SJCRH30 (cell line): ENCODE measurements around the gene PLEKHG4B. TPM values are rescaled to one million over a fixed set of nuclear protein-coding genes. Genes with fewer than 3 reads are reported as not detected.
"Not testable (repeated sequence)": the region's sequence is repeated elsewhere in the genome, so short reads cannot be mapped to it uniquely, and the experiment has no call there.

Experiments used
- DNase-seq, 2 experiments: peaks; one replicate each; pipeline ENCODE4 v3.0.0-alpha.2; 2015 to 2020
- H3K27ac ChIP-seq: fragments of 250-450 bp; sonication (Bioruptor Pico); 2 replicates; pipeline ENCODE4 v1.5.1; 2020; ENCODE audit warnings: mild to moderate bottlenecking, moderate library complexity
- H3K27me3 ChIP-seq: fragments of 250-450 bp; sonication (Bioruptor Pico); 2 replicates; pipeline ENCODE4 v1.5.1; 2020; ENCODE audit warnings: mild to moderate bottlenecking, moderate library complexity
- H3K36me3 ChIP-seq: fragments of 250-450 bp; sonication (Bioruptor Pico); 2 replicates; pipeline ENCODE4 v1.5.1; 2020; ENCODE audit warnings: mild to moderate bottlenecking, moderate library complexity
- H3K4me1 ChIP-seq: fragments of 250-450 bp; sonication (Bioruptor Pico); 2 replicates; pipeline ENCODE4 v1.5.1; 2020; ENCODE audit warnings: mild to moderate bottlenecking, moderate library complexity
- H3K4me3 ChIP-seq: fragments of 250-450 bp; sonication (Bioruptor Pico); 2 replicates; pipeline ENCODE4 v1.5.1; 2020; ENCODE audit warnings: mild to moderate bottlenecking, moderate library complexity
- H3K9me3 ChIP-seq: fragments of 250-450 bp; sonication (Bioruptor Pico); replicated peaks from 2 replicates; pipeline ENCODE4 v1.5.1; 2020; ENCODE audit warnings: mild to moderate bottlenecking, moderate library complexity
- total RNA-seq: library from RNA; depleted of rRNA; stranded (reverse); fragments of >200 nt; shearing (Covaris generic); gene quantifications from 2 replicates; pipeline ENCODE4 v1.2.3, GENCODE V29; 2014

PLEKHG4B gene
- total RNA-seq, 1 experiment from 2014 or later: 3.9 TPM

GRCh38 chr5:70440-70839 is 21.5 kb upstream of the PLEKHG4B start:
- Histone ChIP-seq H3K27me3 (no peaks in the 10 kb centered on the region), H3K4me1 (no peaks in the 10 kb centered on the region), H3K9me3 (no peaks in the 10 kb centered on the region), H3K36me3 (no peaks in the 10 kb centered on the region), H3K27ac (no peak overlapping the region), H3K4me3 (no peak overlapping the region)
- no peak for DNase-seq

GRCh38 chr5:72316-73180 is 19.4 kb upstream of the PLEKHG4B start:
- not testable (repeated sequence) for H3K4me3 ChIP-seq, H3K9me3 ChIP-seq, H3K36me3 ChIP-seq

GRCh38 chr5:73181-73447 is 18.9 kb upstream of the PLEKHG4B start:
- not testable (repeated sequence) for H3K4me3 ChIP-seq, H3K27me3 ChIP-seq, DNase-seq, H3K4me1 ChIP-seq, H3K9me3 ChIP-seq, H3K36me3 ChIP-seq, H3K27ac ChIP-seq

More at GRCh38 chr5:72316-73180, 19.4 kb upstream of the PLEKHG4B start:
- not testable (repeated sequence) for DNase-seq, H3K27ac ChIP-seq, H3K27me3 ChIP-seq, H3K4me1 ChIP-seq

- Histone ChIP-seq H3K27ac (no peak overlapping the region), H3K4me1 (no peaks in the 10 kb centered on the region), H3K36me3 (no peaks in the 10 kb centered on the region), H3K27me3 (no peaks in the 10 kb centered on the region), H3K9me3 (no peaks in the 10 kb centered on the region), H3K4me3 (no peak overlapping the region)
- DNase-seq: no peak
Observed at GRCh38 chr5:73768-74502, 18.0 kb upstream of the PLEKHG4B start.

- no peak for DNase-seq
- H3K36me3 ChIP-seq: no peaks in the 10 kb centered on the region
- H3K27me3 ChIP-seq: no peaks in the 10 kb centered on the region
- H3K27ac ChIP-seq: no peak overlapping the region
- no peaks in the 10 kb centered on the region for H3K4me1 ChIP-seq
- H3K9me3 ChIP-seq: no peaks in the 10 kb centered on the region
- H3K4me3 ChIP-seq: no peak overlapping the region
Observed at GRCh38 chr5:74503-75109, 17.4 kb upstream of the PLEKHG4B start.

GRCh38 chr5:75331-76320 is 16.3 kb upstream of the PLEKHG4B start:
- no peaks in the 10 kb centered on the region for H3K27me3 ChIP-seq
- no peak overlapping the region for H3K4me3 ChIP-seq
- no peak for DNase-seq
- no peaks in the 10 kb centered on the region for H3K36me3 ChIP-seq
- H3K9me3 ChIP-seq: no peaks in the 10 kb centered on the region
- H3K27ac ChIP-seq: no peak overlapping the region
- no peaks in the 10 kb centered on the region for H3K4me1 ChIP-seq

GRCh38 chr5:76358-77169 is 15.4 kb upstream of the PLEKHG4B start:
- DNase-seq: no peak
- Histone ChIP-seq H3K36me3 (no peaks in the 10 kb centered on the region), H3K4me3 (no peak overlapping the region), H3K9me3 (no peaks in the 10 kb centered on the region), H3K4me1 (peaks cover 1% of the 10 kb centered on the region; the same call in 1 of the 2 replicates), H3K27me3 (no peaks in the 10 kb centered on the region), H3K27ac (no peak overlapping the region)

GRCh38 chr5:77170-77501 is 14.8 kb upstream of the PLEKHG4B start:
- Histone ChIP-seq H3K27me3 (no peaks in the 10 kb centered on the region), H3K4me1 (peaks cover 7% of the 10 kb centered on the region; the same call in 1 of the 2 replicates), H3K36me3 (no peaks in the 10 kb centered on the region), H3K4me3 (no peak overlapping the region), H3K9me3 (no peaks in the 10 kb centered on the region), H3K27ac (no peak overlapping the region)
- DNase-seq: no peak

- peaks cover 9% of the 10 kb centered on the region; the same call in 1 of the 2 replicates for H3K4me1 ChIP-seq
- no peak overlapping the region for H3K4me3 ChIP-seq
- no peak for DNase-seq
- H3K36me3 ChIP-seq: no peaks in the 10 kb centered on the region
- H3K27me3 ChIP-seq: no peaks in the 10 kb centered on the region
- H3K27ac ChIP-seq: no peak overlapping the region
- no peaks in the 10 kb centered on the region for H3K9me3 ChIP-seq
Observed at GRCh38 chr5:77546-77945, 14.4 kb upstream of the PLEKHG4B start.

GRCh38 chr5:77957-78804 is 13.8 kb upstream of the PLEKHG4B start:
- peak; percentile 49 to 69 for DNase-seq
- Histone ChIP-seq H3K4me1 (peaks cover 9% of the 10 kb centered on the region; the same call in 1 of the 2 replicates), H3K36me3 (no peaks in the 10 kb centered on the region), H3K4me3 (no peak overlapping the region), H3K27ac (no peak overlapping the region), H3K9me3 (no peaks in the 10 kb centered on the region), H3K27me3 (no peaks in the 10 kb centered on the region)

- no peak overlapping the region for H3K4me3 ChIP-seq
- no peak for DNase-seq
- no peaks in the 10 kb centered on the region for H3K27me3 ChIP-seq
- no peaks in the 10 kb centered on the region for H3K36me3 ChIP-seq
- H3K27ac ChIP-seq: no peak overlapping the region
- peaks cover 9% of the 10 kb centered on the region; the same call in 1 of the 2 replicates for H3K4me1 ChIP-seq
- no peaks in the 10 kb centered on the region for H3K9me3 ChIP-seq
Observed at GRCh38 chr5:78805-79149, 13.2 kb upstream of the PLEKHG4B start.

- no peak overlapping the region for H3K27ac ChIP-seq
- H3K27me3 ChIP-seq: no peaks in the 10 kb centered on the region
- H3K4me3 ChIP-seq: no peak overlapping the region
- no peaks in the 10 kb centered on the region for H3K36me3 ChIP-seq
- peaks cover 9% of the 10 kb centered on the region; the same call in 1 of the 2 replicates for H3K4me1 ChIP-seq
- H3K9me3 ChIP-seq: no peaks in the 10 kb centered on the region
- DNase-seq: no peak
Observed at GRCh38 chr5:79263-79662, 12.7 kb upstream of the PLEKHG4B start.

GRCh38 chr5:79821-80220 is 12.1 kb upstream of the PLEKHG4B start:
- peaks cover 9% of the 10 kb centered on the region; the same call in 1 of the 2 replicates for H3K4me1 ChIP-seq
- H3K4me3 ChIP-seq: no peak overlapping the region
- no peaks in the 10 kb centered on the region for H3K9me3 ChIP-seq
- DNase-seq: no peak
- H3K27me3 ChIP-seq: no peaks in the 10 kb centered on the region
- H3K27ac ChIP-seq: no peak overlapping the region
- no peaks in the 10 kb centered on the region for H3K36me3 ChIP-seq
